Stromal cell of bone marrow (primary cell): ENCODE measurements around the gene KAT2B.
"Not testable (repeated sequence)": the region's sequence is repeated elsewhere in the genome, so short reads cannot be mapped to it uniquely, and the experiment has no call there.

ENCODE experiments used
- DNase-seq: peaks from one replicate; pipeline ENCODE4 v3.0.0-alpha.2; 2012; ENCODE audit warnings: low read depth

The KAT2B gene

DNA sequence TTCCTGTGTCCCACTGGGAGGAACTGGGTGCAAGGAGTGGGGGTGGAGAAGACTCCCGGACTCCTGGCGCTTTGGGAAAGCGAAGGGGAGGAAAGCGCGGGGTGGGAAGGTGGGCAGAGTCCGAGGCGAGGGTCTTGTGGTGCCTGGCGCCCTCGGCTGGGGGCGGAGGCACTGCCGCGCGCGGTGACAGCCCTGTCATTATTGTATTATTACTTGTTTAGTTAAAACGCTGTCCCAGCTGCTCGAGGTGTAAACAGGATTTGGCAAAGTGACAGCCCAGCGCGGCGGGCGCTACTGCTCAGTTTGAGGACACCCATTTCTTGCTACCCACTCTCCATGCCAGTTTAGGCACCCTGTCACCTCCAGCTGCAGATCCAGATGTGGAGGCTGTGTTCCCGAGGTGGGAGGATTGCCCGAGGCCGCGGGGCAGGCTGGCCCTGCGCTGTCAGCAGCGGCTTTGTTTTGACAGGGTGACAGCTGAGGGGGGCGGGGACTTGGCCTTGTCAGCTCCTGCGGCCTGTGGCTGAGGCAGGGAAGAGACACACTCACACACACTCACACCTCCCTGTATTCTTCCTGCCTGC lies 1.0 kb downstream of the KAT2B start:
- DNase-seq = no peak

DNA sequence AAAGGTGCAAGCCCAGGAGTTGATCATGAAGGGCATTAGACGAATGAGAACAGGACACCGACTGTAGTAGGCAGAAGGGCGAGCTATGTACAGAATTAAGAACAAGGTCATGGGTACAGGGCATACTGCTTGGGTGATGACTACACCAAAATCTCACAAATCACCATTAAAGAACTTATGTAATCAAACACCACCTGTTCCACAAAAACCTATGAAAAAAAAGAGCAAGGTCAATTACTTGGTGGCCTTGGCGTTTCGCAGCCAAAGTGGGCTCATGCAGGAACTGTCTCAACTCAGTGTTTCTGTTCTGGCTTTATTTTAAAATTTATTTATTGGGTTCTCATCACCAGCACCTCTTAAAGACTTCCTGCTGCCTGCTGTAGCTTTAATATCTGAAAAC lies 2.1 kb downstream of the KAT2B start:
- DNase-seq = no peak

DNA sequence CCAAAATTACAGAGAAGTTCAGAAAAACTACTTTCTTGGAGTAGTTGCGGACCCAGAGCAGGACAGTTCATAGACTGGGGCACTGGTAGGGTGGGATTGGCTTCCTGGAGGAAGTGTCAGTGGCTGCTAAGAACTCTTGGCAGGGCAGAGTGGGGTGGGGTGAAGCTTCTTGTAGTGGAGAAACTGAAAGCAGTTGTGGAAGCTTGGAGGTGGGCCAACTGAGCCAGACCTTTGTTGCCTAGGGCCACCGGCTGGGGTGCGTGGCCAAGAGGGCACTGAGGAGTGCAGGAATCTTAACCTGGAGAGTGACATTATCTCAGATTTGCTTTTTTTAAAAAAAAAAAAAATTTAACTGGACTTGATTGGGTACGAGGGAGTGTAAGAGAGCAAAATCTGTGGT lies 3.1 kb downstream of the KAT2B start:
- no peak for DNase-seq

DNA sequence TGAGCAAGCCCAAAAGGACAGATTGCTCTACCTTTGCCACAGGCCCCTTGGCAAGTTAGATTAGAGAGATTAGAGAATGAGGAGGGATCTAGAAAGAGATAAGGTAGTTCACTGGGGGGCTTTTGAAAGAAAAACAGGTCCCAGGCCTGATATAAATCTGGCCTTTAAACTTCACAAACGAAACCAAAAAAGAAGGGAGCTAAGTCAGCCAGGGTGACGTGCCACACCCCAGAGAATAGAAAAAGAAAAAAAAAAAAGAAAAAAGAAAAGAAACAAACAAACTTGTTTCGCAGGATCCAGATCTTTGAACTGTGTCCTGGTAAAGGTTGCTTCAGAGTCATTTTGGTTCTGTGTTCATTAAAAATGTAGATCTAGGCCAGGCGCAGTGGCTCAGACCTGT lies 3.6 kb downstream of the KAT2B start:
- no peak for DNase-seq

GRCh38 chr3:20045141-20045540 lies 4.9 kb downstream of the KAT2B start:
- not testable (repeated sequence) for DNase-seq

- DNase-seq = no peak
Observed at GRCh38 chr3:20046556-20046955, 6.3 kb downstream of the KAT2B start.

- DNase-seq = no peak
Observed at GRCh38 chr3:20047341-20047779, 7.1 kb downstream of the KAT2B start.

- no peak for DNase-seq
Observed at GRCh38 chr3:20047976-20048883, 8.0 kb downstream of the KAT2B start.

DNA sequence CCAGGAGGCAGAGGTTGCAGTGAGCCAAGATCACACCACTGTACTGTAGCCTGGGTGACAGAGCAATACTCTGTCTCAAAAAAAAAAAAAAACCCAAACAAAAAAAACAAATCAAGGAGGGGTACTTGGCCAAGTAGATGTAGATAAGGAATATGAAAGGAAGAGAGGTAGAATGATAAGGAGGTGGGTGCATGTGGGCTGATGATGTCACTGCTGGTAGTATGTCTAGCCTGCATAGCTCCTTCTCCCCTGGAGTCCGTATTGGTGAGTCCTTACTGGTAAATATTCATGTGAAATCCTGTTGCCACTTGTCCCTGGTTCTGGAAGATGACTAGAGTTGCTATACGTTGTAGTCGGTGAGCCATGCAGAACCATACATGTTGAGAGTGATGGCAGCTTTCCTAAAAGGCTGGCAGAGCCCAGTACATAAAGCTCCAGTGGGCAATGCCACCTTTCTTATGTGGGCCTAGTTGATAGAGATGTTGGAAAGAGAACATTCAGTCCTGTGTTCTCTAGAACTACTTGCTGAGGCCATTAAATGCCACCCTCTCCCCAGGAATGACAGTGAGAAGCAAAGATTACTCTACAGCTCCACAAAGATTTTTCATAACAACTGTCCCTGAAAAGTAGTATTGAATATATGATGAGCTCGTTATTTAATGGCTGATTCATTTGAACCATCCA lies 11.0 kb downstream of the KAT2B start:
- DNase-seq = no peak

DNA sequence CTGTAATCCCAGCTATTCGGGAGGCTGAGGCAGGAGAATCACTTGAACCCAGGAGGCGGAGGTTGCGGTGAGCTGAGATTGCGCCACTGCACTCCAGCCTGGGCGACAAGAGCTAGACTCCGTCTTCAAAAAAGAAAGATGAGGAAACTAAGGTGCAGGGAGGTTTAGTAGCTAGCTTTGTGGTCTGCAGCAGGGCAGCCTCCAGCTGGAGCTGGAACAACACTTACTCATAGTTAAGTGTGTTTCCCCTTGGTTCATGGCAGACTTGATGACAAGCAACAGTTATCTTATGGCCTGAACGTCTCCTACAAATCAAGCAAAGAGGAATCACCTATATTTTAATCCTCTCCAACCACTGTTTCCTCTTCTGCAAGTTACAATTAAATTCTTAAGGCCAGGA lies 12.6 kb downstream of the KAT2B start:
- no peak for DNase-seq

DNA sequence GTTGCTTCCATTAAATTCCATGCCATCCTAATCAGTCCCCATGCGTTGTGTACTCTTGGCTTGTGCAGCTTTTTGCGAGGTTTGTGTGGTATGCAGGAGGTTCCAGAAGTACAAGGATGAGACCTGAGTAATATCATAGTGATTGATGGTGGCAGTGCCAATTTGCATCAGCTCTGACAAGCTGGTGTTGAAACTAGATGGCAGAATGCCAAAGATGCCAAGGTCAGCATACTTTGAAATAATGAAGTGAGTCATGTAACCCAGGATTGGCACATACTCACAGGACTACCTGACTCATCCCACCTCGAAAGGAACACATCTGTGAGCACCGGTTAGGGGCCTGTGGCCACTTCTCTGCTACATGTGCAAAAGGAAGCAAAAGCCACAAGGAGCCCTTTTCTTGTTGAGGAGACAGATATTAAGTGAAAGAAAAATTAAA lies 14.3 kb downstream of the KAT2B start:
- DNase-seq = peak; percentile 51

DNA sequence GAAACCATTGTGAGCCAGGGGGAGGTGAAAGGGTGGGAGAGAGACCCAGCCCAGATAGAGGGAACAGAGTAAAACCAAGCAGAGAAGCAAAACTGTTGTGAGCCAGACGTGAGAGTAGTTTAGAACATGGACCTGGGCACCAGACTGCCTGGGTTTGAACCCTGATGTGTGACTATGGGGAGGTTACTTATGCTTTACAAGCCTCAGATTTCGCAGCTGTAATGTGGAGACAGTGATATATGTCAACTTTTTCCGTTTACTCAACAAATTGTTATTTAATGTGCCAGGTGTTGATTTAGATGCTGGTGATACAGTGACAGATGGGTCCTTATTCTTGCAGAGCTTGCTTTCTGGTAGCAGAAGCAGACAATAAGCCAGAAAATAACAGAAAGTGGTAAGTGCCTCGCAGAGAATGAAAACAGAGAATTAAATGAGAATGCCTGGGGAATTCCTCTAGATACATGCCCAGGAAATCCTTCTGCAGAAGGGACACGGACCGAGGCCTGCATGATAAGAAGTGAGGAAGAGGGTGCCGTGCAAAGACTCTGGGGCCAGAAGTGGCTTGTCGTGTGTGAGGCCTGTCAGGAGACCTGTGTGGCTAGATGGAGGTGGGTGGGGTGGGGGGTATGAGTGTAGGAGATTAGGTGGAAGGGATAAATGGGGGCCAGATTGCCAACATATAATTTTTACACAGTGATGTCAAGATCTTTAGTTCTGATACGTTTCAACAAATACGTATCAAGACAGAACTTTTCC lies 15.0 kb downstream of the KAT2B start:
- no peak for DNase-seq

DNA sequence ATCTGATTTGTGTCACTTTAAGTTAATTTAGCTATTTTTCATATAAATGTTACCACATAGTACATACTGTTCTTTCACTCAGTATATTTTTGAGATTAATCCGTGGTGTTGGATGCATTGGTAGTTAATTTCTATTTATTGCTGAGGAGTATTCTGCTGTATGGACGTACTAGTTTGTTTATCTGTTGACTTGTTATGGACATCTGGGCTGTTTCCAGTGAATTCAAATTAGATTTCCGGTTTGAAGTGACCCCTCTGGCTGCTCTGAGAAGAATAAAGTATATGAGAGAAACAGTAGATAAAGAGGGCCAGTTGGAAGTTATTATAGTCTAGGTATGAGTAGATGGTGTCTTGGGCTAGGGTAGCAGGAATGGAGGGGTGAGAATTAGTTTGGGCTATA lies 15.6 kb downstream of the KAT2B start:
- no peak for DNase-seq

GRCh38 chr3:20056725-20057611 lies 16.7 kb downstream of the KAT2B start:
- DNase-seq = peak; percentile 64

DNA sequence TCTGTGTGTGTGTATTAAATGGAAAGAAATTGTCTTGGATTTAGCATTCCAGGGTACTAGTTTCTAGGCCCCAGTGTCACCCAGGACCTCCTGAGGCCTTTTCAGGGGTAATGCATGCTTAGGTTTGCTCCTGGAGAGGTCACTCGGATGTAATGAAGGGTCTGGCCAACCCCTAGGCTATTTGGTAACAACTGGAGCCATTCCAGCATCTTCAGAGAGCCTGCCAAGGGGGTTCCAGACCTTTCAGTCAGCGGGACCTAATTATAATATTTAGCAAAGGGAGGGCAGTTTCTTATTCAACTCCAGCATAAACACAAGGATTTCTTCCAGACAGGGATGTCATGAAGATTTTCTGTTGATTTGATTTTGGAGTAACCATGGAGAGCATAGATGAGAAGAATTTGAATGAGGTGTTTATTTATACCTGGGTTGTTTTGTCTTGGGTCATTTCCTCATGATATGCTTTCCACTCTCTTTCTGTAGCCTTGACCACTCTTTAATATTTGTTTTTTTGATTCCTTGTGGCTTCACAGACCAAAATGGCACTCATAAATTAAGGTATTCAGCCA lies 17.4 kb downstream of the KAT2B start:
- DNase-seq = no peak

GRCh38 chr3:20059929-20060328 lies 19.7 kb downstream of the KAT2B start:
- no peak for DNase-seq

DNA sequence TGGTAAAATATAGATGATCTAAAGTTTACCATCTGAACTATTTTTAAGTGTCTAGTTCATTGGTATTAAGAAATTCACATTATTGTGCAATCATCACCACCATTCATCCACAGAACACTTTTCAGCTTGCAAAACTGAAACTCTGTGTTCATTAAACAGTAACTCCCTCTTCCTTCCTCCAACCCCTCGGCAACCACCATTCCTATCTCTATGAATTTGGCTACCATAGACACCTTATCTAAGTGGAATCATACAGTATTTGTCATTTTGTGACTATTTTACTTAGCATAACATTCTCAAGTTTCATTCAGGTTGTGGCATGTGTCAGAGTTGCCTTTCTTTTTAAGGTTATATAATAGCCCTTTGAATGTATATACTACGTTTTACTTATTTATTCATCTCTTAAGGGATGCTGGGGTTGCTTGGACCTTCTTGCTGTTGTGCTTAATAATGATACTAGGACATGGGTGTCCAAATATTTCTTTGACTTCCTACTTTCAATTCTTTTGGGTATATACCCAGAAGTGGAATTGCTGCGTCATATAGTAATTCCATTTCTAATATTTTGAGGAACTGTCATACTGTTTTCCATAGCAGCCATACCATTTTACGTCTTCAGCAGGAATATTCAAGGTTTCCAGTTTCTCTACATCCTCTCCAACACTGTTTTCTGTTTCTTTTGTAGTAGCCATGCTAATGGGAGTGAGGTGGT lies 20.9 kb downstream of the KAT2B start:
- no peak for DNase-seq

- DNase-seq = no peak
Observed at GRCh38 chr3:20062996-20063395, 22.8 kb downstream of the KAT2B start.

DNA sequence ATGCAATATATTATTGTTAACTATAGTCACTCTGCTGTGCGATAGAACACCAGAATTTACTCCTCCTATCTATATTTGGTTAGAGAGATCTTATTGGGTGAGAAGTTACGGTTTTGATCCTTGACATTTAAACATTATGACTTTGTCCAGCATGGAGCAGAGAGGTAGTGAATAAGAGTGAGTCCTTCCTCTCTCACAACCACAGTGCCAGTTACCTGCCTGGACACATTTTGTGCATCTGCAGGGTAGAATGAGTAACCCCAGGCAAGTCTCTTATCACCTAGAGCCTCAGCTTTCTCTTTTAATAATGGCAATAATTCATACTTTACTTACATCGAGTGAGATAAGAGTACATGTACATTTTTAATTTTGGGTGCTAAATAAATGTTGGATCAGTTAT lies 24.1 kb downstream of the KAT2B start:
- DNase-seq = no peak
